Gastroesophageal sphincter (tissue), 3 donors: ENCODE measurements around the gene IGF2R.

Experiments used
- CTCF ChIP-seq, 4 experiments: fragments of 200-600 bp in 2 of 4; fragments of 450-650 bp in 2 of 4; sonication (generic) in 1 of 4; IDR thresholded peaks; one replicate each; pipeline ENCODE4 v1.5.1; 2017 to 2019; ENCODE audit warnings: antibody characterized with exemption in 4 of 4, mild to moderate bottlenecking in 2 of 4, moderate library complexity in 2 of 4
- EP300 ChIP-seq: sonication (generic); formaldehyde crosslinking; IDR thresholded peaks from one replicate; pipeline ENCODE4 v1.6.1; 2017; ENCODE audit warnings: antibody characterized with exemption, mild to moderate bottlenecking
- POLR2A ChIP-seq, 2 donors: fragments of 450-650 bp; IDR thresholded peaks; one replicate each; pipeline ENCODE4 v1.6.1; 2017; ENCODE audit warnings: antibody characterized with exemption in 2 of 2, mild to moderate bottlenecking in 2 of 2, moderate library complexity in 1 of 2
- POLR2AphosphoS5 ChIP-seq: sonication (generic); formaldehyde crosslinking; IDR thresholded peaks from one replicate; pipeline ENCODE4 v1.6.1; 2017; ENCODE audit warnings: antibody characterized with exemption

- no peak for TF ChIP-seq CTCF (IDR thresholded peaks at IDR 0.05)
- no peak for TF ChIP-seq POLR2A (IDR thresholded peaks at IDR 0.05)
- no peak for TF ChIP-seq POLR2AphosphoS5
- TF ChIP-seq EP300: no peak
Measured at GRCh38 chr6:160010067-160010466, 41.2 kb downstream of the IGF2R start.
